Fibroblast of mammary gland (primary cell): Measurements from ENCODE around the gene MLF2.
A peak's percentile ranks its signal among the peaks of the same experiment; 100 is the strongest.

Experiments
- DNase-seq: peaks from one replicate; pipeline ENCODE4 v3.0.0-alpha.2; 2010; ENCODE audit warnings: low read depth
- H3K4me3 ChIP-seq: 2 replicates; pipeline ENCODE4 v1.5.1; 2011; ENCODE audit warnings: low read depth, mild to moderate bottlenecking, low read length, moderate library complexity; ENCODE audit not compliant: control insufficient read depth
- CTCF ChIP-seq: conservative IDR thresholded peaks from 2 replicates; pipeline ENCODE4 v1.5.1; 2011; ENCODE audit warnings: low read depth, low read length, inconsistent platforms; ENCODE audit not compliant: control insufficient read depth, insufficient read depth

MLF2 gene

GRCh38 chr12:6768990-6769389 lies 16.0 kb upstream of the MLF2 start:
- TF ChIP-seq CTCF = no peak
- peak overlapping the region; percentile 92 for H3K4me3 ChIP-seq
- DNase-seq = no peak

- H3K4me3 ChIP-seq = peak overlapping the region; percentile 92
- no peak for DNase-seq
- no peak for TF ChIP-seq CTCF
Observed at GRCh38 chr12:6768437-6768914, 15.5 kb upstream of the MLF2 start.

- TF ChIP-seq CTCF = no peak
Observed at GRCh38 chr12:6767353-6768319, 14.7 kb upstream of the MLF2 start.

GRCh38 chr12:6766651-6767349 lies 13.9 kb upstream of the MLF2 start:
- TF ChIP-seq CTCF = no peak
- H3K4me3 ChIP-seq = peak overlapping the region; percentile 92
- peak; percentile 60 for DNase-seq

More at GRCh38 chr12:6767353-6768319, 14.7 kb upstream of the MLF2 start:
- peak overlapping the region; percentile 92 for H3K4me3 ChIP-seq
- DNase-seq = no peak

GRCh38 chr12:6765634-6766581 lies 13.0 kb upstream of the MLF2 start, which contains the start of gene PTMS:
Gene PTMS, plus strand, starts transcription at chr12:6766363. Its CDS starts 343 bp downstream, at chr12:6766706.
- peak within 1 kb of the TSS; percentile 92 for H3K4me3 ChIP-seq
- DNase-seq = peak; percentile 93
- TF ChIP-seq CTCF = no peak

GRCh38 chr12:6765048-6765633 lies 12.2 kb upstream of the MLF2 start:
- DNase-seq = no peak
- no peak for TF ChIP-seq CTCF
- H3K4me3 ChIP-seq = peak overlapping the region; percentile 92
